GM19025 (cell line): ENCODE results near the gene CYTL1.
"Not testable (repeated sequence)": the region's sequence is repeated elsewhere in the genome, so short reads cannot be mapped to it uniquely, and the experiment has no call there.

Source experiments
- ATAC-seq: cut with Tn5 transposase; IDR thresholded peaks from one replicate; pipeline ENCODE4 v1.9.1; 2021; ENCODE audit warnings: mild to moderate bottlenecking, low read depth, moderate library complexity; ENCODE audit not compliant: unreplicated experiment

Gene CYTL1

DNA sequence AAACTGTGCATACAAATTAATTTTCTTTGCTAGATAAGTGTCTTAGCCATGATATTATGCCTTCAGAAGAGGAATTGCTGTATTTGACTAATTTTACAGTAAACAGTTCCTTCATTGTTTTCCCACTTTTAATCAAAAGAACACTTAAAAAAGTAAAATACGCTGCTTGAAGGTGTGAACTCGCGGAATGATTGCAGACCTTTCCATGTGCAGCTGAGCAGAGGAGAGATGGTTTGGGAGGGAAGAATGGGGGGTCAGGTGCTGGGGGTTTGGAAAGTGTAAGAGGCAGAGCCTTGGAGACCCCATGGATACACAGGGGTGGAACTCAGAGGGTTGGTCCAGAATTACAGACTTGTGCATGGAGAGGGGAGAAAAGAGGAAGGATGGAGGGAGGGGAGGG lies 15.3 kb downstream of the CYTL1 start:
- ATAC-seq = no peak

DNA sequence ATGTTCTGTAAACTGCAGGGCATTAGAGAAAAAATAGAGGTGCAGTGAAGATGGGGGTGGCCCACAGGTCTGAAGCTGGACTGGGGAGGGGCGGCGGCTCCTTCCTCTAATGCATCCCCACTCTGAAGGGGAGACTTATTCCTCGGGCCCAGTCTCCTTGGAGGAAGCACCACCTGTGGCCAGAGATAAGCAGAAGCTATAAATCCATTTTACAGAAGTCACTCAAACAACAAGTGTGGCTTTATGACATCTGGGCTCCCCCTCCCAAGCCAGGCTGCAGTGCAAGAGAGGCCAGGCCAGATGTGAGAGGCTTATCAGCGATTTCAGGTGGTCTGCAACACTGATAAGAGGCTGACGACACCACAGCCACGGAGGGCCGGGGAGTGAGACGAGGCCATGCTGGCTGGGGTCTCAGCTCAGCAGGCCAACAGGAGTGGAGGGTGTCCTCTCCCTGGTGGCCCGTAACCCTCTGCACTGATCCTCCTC lies 15.8 kb downstream of the CYTL1 start:
- ATAC-seq = no peak

DNA sequence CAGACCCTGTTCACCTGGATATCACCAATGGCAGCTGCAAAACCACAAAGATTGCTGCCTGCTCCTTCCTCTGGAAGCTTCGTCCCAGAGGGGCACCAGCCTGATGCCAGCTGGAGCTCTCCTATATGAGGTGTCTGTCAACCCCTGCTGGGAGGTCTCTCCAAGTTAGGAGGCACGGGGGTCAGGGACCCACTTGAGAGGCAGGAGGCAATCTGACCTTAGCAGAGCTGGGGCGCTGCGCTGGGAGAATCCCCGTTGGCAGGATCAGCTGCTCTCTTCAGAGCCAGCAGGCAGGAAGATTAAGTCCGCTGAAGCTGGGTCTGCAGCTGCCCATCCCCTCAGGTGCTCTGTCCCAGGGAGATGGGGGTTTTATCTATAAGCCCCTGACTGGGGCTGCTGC lies 17.6 kb downstream of the CYTL1 start:
- not testable (repeated sequence) for ATAC-seq

DNA sequence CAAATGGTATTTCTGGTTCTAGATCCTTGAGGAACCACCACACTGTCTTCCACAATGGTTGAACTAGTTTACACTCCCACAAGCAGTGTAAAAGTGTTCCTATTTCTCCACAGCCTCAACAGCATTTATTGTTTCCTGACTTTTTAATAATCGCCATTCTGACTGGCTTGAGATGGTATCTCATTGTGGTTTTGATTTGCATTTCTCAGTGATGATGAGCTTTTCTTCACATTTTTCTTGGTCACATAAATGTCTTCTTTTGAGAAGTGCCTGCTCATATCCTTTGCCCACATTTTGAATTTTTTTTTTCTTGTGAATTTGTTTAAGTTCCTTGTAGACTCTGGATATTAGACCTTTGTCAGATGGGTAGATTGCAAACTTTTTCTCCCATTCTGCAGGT lies 22.3 kb downstream of the CYTL1 start:
- not testable (repeated sequence) for ATAC-seq

DNA sequence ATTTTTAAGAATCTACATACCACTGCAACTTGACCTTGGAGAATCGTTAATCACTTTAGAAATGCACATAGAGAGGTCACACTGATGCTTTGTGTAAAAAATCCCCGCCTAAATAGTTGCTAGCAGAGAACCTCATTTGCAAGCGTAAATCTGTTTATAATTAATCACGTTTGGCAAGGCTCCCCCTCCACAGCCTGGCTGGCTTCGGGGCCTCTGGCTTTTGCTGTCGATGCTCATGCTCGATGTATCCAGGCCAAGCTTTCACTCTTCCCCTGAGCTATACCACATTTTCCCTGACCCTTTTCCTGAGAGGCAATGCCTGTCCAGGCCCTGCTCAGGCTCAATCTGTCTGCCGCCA lies 23.4 kb downstream of the CYTL1 start:
- ATAC-seq = no peak

DNA sequence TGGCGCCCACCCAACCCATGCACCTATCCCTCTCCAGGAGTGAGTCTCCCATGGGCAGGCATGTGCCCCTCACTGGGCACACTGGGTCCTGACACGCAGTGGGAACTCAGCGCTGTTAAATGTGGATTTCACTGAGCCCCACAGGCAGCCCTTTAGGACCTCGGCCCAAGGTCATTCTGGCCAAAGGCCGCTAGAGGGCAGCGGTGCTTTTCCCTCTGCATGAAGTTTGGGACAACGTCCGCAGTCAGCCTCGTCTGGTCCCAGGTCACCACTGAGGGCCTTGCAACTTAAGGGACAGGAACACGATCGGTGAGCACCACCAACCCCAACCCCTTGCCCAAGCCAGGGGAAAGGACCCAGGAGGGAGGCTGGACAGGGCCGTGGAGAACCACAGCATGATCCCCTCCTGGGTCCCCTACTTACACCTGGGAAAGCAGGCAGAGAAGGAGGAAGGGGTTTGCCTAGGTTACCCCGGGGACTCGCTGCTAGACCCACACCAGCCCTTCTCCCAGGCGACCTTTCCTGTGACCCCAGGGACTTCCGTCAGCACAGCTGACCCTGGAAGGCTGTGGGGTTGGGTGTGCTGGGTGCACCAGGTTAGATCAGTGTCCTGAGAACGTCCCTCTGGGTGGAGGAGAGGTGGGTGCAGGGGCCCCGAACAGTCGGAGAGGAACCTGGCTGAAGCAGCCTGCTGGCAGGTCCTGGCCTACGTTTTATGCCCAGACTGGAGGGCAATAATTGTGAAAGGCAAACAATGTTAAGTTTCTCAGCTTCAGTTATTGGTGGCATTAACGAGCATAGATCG lies 24.0 kb downstream of the CYTL1 start:
- ATAC-seq = no peak

DNA sequence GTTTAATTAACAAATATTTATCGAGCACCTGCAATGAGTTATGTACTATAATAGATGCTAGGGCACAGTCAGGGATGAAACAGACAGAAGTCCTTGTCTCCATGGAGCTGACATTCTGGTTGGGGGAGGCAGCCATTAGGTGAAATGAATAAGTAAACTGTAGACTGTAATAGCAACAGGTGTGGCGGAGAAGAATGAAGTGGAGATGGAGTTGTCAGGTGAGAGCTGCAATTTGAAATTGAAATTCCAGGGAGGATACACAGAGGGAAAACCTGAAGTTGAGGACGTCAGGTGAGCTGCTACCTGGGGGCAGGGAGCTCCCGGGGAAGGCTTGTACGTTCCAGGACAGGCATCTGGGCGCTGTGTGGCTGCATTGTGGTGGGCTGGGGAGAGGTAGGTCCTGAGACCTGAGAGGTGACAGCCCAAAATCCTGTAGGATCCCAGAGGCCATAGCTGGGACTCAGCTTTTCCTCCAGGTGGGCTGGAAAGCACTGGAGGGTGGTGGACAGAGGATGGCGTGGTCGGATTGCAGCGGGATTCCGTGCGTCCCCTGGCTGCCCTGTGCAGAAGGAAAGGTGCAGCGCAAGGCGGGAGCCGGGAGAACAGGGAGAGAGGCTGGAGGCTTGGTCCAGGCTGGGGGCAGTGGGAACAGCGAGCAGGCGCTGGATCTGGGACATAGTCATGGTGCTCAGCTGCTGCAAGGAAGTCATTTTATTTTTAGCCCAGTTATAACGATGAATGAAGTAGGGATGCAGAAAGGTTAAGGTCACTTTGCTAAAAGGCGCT lies 24.8 kb downstream of the CYTL1 start:
- ATAC-seq = no peak

DNA sequence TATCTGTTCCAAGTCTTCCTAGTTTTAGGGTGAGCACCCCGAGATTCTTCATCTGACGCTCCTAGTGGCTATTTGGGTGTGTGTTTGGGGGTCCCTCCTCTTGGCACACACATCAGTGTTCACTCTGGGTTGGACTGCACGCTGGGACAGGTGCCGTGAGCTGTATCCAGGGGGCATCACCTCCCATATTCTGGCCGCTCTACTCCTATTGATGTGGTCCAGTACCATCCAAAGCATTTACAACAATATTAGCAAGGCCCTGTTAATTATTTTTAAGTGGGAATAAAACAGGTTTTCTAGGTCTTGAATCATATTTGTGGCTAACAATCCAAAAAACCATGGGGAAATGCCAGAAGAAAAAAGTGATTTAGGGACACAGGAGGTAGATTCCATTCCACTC lies 26.4 kb downstream of the CYTL1 start:
- ATAC-seq = no peak

DNA sequence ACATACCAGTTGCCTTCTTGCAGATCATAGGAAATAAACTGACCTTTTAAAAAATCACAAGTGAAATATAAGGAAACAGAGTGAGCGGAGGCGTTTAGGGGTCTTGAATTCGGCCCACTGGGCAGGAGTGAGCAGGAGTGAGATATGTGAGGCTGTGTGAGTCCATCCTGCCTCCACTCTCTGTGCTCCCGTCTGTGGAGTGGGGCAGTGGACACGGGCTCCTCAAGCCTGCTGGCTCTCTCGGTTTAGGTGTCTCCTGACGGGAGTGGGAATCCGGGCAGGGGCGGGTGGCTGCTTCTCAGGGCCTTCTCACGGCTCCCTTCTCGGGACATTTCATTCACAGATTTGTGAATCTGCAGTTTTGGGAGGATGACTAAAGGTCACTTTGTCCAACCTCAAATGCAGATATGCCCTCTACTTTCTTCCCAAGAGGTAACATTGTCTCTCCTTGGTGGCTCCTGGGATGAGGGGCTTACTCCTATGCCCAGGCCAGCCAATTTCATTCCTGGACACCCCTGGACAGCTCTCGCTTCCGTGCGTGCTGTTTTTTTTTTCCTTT lies 27.6 kb downstream of the CYTL1 start:
- ATAC-seq = no peak

DNA sequence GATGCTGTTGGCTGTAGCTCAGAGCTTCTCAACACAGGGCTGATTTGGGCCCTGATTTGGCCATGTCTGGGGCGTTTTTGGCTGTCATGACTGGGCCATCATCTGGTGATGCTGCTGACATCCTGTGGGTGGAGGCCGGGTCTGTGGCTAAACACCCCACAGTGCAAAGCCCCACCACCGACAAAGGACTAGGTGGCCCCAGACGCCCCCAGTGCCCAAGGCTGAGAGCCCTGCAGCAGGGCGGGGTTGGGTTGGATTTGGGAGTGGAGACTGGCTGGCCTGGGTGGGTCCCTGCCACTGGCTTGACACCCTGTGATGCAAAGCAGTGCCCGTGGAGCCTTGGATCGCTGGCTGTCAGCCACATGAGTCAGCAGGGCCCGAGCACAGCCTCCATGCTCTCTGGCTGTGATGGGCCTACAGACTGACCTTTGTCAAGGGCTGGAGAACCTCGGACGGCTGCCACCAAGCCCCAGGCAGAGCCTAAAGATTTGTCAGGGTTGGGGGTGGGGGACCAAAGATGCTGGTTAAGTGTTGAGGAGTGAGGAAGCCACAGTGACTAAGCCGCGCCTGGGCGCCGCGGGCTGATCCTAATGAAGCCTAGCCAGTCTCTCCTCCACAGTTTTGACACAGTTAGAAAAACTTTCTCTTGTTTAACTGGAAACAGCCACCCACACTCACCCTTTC lies 28.3 kb downstream of the CYTL1 start:
- ATAC-seq = no peak

DNA sequence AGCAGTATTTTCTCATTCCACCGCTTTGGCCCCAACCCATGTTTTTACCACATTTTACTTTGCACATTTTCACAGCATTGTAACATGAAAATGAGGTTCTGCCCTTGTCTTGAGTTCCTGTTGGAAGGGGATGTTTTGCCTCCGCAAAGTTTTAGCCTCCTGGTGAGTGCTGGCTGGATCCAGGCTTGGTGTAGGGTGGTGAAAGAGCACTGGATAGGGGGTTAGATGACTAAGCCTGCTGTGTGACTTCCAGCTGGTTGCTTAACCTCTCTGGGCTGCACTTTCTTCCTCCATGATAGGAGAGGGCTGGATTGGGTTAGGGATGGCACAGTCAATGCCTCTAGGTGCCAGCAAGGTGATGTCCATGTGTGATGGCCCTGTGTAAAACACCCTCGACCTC lies 28.9 kb downstream of the CYTL1 start:
- no peak for ATAC-seq

DNA sequence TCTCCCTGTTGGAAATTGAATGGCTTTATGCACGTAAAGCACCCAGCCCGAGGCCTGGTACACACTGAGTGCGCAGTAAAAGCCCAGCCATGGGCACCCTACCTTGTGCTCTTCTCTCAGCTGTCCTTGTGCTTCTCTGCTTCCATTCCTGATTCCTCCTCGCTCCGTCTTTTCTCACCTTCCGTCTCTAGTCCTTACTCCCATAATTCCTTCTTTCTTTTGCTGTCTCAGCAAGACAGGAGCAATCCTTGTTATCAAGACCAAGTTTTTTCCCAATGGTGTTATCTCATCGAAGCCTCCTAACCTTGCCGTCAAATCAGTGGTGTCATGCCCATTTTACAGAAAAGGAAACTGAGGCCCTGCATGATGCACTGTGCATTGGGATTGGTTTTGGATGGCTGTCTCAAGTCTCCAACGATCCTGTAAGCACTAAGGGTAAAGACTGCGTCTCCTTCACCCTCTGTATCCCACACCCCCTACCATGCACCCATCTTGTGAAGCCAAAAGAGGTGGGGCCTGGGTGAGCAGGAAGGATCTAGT lies 30.1 kb downstream of the CYTL1 start:
- ATAC-seq = no peak

DNA sequence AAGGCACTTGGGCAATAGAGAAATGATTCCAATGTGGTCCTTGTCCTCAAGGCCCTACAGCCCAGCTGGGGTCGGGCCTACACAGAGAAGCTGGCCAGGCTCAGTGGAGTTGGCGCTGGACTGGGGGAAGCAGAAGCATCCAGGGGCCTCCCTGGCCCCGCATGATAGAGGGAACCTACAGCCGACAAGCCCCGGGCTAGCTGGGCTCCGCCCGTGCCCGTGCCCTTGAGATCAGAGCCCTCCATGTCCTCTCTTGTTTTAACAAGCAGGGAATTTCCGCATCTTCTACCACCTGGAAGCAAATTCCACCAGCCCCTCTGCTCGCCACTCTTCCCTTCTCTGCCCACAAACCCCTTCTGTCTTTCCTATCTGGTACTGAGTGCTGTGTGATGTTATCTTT lies 31.6 kb downstream of the CYTL1 start:
- ATAC-seq = no peak

DNA sequence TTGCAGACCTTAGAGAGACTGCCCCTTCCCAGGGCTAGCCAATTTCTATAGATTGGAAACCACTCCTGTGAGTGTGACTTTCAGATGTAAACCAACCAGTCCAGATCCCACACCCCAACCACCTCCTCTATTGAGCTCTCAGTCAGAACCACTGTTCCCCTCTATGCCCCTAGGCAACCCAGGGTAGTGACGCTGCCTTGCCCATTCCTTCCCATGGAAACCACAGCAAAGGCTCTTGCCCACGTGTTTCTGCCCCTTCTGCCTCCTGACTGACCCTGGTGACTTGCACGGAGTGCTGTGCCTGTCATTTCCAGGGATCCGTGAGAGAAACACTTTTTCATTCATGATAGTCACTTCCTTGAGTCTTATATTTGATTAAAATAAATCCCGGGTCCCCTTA lies 32.4 kb downstream of the CYTL1 start:
- ATAC-seq = no peak

DNA sequence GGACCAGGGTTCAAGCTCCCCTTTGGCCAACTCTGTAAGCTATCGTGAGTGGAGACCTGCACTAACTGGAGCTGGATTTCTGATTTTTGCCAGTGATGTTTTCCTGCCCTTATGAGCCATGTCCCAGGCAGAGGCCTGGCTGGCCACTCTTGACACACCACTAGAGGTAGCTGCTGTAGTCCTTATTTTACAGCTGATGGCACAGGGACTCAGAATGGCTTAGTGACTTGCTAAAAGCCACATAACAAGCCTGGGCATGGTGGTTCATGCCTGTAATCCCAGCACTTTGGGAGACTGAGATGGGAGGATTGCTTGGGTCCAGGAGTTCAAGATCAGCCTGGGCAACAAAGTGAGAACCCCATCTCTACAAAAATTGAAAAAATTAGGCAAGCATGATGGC lies 33.4 kb downstream of the CYTL1 start:
- no peak for ATAC-seq

DNA sequence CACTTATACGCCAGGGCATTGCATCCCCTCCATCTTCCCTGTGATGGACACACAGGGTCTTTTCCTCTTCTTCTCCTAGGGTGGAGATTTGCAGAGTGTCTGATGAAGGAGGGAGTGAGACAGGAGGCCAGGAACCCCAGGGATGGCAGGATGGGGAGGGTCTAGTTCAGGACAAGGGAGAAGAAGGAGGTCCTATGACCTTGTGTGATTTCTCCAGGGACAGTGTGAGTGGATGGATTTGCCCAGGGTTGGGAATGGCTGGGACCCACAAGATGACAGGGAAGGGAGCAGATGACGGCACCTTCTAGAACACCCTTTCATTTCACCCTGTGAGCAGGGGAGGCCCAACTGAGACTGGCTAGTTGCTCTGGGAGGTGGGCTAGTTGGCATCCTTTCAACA lies 34.2 kb downstream of the CYTL1 start:
- ATAC-seq = no peak

DNA sequence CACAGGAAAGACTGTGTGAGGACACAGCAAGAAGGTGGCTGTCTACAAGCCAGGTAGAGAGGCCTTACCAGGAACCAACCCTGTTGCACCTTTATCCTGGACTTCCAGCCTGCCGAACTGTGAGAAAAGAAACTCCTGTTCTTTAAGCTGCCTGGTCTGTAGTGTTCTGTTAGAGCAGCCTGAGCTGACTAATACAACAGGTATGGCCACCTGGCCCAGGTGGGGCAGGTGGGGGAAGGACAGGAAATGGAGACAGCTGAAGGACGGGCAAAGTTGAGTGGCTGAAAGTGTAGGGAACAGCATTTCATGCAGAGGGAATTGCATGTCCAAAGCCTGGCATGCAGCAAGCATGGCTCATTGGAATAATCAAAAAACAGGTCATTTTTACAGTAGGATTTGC lies 35.1 kb downstream of the CYTL1 start:
- ATAC-seq = no peak

DNA sequence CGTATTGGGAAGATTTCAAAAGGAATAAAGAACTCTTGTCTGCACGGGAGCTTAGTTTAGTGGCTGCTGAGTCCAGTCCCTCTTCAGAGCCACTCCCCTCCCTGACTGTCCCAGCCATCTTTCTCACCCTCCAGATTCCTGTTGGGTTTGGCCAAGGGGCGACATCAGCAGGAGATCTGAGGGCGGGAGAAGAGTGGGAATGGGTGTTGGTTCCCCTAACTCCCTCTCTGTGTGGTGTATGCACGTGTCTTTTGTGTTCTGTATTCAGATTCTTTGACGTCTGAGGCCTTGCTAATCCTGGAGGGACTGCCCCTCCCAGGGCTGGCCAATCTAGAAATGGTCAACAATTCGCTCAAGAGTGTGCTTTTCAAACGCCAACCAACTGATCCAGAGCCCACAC lies 37.4 kb downstream of the CYTL1 start:
- ATAC-seq = no peak

DNA sequence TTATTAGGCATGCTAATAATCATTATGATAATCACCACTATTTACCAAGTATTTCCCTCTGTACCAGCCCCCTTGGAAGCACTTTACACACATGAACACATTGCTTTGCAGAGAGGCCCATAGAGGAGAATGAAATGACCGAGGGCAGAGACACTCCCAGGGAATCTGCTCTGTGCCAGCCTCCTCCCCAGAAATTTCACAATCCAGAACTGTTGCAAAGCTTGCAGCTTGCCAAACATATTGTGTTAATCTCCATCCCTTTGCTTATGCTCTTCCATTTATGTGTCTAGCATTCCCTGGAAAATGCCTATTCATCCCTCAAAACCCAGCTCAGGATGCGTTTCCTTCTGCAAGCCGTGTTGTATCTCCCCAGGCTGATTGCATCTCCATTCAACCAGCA lies 37.8 kb downstream of the CYTL1 start:
- no peak for ATAC-seq

DNA sequence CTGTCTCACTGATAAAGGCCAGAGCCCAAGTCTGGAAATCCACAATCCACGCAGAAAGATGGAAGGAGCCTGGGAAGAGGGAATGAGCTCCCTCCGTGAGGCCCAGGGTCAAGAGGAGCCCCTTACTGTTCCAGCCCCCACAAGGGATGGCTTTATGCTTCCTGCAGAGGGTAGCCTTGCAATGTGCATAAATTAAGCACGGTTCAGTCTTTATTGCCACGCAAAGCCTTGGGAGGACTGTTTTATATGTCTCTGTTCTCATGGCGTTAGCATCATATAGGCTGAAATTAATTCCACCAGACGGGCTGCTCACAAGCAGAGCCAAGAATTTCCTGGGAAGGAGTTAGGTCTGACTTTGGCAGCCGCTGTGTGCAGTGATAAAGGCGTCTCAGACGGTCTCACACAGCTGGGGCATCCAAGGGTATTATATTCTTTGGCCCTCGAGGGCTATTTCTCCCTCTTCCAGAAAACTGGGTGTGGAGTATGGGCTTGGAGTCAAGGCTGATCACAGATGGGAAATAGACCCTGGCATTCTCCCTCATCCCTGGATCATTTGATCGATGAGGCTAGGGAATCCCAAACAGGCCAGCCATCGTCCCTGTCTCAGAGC lies 38.5 kb downstream of the CYTL1 start:
- ATAC-seq = no peak
